Superior temporal gyrus (tissue), 1 donor: ENCODE measurements around the gene VWF.
"Not testable (repeated sequence)": the region's sequence is repeated elsewhere in the genome, so short reads cannot be mapped to it uniquely, and the experiment has no call there.

Experiments used
- DNase-seq: peaks from one replicate; pipeline ENCODE4 v3.0.0-alpha.2; 2016; ENCODE audit errors: extremely low spot score

VWF gene

DNA sequence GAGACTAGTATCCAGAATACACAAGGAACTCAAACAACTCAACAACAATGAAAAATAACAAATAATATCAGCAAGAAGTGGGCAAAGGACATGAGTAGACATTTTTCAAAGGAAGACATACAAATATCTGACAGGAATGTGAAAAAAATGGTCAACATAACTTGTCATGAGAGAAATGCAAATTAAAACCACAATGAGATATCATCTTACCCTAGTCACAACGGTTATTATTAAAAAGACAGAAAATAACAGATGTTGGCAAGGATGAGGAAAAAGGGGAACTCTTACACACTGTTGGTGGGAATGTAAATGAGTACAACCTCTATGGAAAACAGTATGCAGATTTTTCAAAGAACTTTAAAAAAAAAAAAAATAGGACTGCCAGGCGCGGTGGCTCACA is 20.4 kb downstream of the VWF start:
- DNase-seq = no peak

DNA sequence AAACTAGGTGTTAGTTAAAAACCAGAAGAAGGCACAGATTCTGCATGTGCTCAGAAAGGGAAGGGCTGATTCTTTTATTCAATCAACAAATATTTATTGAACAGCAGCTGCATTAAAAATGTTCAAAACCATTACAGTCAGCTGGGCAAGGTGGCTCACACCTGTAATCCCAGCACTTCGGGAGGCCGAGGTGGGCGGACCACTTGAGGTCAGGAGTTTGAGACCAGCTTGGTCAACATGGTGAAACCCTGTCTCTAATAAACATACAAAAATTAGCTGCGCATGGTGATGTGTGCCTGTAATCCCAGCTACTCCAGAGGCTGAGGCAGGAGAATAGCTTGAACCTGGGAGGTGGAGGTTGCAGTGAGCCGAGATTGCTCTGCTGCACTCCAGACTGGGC is 22.4 kb downstream of the VWF start:
- DNase-seq = not testable (repeated sequence)

DNA sequence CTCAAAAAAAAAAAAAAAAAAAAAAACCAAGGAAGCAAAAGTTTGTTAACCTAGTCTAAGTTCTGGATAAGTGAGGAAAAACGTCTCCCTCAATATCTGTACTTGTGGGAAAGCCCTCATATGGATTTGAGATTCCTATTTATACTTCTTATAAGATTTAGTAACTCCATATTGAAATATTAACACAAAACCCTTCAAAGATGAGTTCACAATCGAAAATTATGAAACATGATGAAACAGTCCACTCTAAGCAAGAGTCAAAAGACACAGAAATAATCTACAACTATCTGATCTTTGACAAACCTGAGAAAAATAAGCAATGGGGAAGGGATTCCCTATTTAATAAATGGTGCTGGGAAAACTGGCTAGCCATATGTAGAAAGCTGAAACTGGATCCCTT is 25.2 kb downstream of the VWF start:
- no peak for DNase-seq

DNA sequence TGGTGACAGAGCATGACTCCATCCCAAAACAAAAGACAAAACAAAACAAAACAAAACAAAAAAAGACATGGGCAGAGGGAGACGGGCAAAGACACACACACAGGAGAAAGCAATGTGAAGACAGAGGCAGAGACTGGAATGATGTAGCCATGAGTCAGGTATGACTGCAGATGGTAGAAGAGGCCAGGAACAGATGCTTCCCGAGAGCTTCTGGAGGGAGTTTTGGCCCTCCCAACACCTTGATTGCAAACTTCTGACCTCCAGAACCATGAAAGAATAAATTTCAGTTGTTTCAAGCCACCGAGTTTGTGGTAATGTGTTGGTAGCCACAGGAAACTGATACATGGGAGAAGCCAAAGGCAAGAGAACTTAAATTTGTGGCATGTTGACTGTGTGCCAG is 27.1 kb downstream of the VWF start:
- DNase-seq = no peak

DNA sequence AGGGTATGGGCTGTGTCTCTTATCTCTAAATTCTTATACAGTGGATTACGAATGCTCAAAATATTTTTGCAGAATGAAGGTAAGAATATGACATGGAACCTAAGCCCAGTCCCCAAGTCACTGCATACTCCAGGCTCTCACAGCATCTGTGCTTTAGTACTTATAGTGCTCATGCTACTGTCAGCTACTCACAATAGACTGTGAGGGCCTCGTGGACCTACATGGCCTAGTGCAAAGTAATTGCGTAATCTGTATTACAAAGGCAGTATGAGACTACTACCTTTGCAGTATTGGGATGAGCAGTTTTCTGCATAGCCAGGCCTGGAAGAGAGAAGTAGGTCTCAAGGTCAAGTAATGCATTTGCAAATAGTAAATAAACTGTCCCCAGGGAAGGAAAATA is 27.9 kb downstream of the VWF start:
- no peak for DNase-seq

DNA sequence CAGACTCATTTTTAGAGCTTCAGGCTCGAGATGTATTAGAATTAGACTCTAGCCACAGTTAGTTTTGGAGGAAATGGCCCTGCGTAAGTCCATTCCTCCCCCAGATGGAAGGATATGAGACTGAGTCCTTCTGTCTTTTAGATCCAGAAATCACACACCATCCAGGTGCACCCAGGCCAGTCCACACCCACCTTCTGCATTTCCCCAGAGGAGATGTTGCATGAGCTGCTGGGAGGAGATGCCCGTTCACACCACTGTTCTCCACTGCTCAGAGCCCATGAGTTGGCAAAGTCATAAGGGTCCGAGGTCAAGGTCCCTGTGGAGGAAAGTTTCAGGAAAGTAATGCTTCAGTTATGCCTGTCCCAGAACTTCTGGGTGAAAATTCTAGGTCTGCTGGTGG is 29.2 kb downstream of the VWF start:
- no peak for DNase-seq

DNA sequence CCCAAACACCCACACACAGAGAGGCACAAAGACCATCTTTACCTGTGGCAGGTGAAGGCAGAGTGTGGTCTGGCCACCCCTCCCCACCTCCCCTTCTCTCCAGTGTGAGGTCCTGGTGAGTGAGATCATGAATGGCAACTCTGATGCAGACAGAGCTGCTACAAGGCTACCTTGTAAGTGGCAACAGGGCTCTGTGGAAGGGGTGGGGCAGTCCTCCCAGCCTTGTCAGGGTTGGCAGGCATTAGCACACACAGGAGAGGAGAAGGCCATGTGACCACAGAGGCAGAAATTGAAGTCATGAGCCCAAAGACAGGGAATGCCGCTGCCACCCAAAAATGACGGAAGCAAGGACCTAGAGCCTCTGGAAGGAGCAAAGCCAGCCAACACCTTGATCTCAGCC is 30.7 kb downstream of the VWF start:
- no peak for DNase-seq

DNA sequence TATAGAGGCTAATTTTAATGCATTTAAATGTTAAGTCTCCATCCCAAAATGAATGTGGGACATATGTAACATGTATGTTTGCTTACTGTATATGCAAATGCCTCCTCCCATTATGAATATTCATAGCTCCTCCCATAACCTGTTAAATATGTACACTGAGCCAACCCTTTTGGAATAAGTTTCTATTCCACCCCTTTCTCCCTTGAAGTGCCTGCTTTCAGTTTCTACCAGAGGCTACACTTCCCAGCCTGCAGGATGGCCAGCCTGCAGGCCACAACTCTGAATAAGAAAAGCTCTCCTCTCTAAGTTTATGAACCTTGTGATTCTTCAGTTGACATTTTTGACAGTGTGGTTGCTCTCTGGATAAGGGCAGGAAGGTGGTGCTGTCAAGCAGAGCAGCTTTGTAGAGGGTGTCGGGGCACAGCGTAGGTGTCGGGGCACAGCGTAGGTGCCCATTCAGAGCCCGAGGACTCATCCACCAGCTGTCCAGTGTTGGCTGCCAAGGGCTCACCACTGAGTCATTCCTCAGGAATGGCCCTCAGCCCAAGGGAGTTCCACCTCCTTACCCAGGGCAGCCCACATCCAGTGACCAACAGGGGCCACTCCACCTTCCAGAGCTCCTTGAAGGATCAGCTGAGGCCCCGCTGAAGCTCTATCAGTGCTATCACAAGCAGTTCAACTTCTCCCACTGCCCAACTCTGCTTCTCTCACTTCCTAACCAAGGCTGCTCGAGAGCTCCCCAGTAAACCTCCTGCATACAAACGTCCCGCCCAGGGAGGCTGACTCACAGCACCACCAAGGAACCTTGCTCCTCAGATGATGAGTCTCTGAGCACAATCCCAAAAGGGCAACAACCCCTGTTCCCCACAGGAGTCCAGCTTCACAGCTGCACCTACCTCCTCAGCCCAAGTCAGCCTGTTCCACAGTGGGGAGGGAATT is 31.4 kb downstream of the VWF start:
- DNase-seq = no peak

DNA sequence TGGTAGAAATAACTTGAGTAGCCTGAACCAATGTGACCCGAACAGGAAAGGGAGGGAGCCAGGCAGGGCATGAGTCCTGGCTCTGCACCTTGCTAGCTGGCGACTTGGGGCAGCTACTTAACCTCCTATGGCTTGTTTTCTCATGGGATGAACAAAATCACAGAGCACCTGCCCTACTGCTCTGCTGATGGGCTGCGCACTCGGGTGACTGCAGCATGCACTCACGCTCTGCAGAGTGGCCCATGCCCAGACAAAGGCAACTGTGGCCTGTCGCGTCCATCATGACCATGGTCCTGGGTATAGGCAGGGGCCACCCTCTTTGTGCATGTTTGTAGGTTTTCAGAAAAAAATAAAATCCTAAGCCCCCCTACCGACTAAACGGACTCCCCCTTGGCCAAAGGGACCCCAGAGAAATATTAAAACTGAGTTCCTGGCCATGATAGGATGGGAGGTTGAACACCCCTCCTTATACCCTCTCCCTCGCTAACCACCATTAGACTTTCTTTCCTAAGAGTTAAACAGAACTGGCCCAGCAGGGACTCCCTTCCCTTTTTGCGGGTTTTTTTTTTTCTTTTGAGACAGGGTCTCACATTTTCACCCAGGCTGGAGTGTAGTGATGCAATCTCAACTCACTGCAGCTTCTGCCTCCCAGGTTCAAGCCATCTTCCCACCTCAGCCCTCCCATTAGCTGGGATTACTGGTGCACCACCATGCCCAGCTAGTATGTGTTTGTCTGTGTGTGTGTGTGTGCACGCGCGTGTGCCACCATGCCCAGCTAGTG is 32.5 kb downstream of the VWF start:
- DNase-seq = no peak

DNA sequence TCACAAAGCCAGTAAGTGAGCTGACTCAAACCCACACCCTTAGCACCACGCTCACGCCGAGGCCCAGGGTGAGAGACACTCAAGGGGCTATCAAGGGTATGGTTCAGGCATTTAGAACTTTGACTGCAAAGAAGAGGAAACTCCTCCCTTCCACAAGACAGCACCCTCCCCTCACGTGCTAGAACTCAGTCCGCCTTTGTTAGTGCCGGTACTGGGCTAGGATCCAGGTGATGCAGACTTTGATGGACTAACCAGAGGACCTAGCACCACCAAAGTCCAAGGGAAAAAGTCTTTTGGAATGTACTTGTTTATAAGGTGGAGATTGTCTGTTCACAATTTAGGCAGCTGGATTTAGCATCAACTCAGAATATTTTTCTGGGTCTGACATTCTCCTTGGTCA is 33.7 kb downstream of the VWF start:
- no peak for DNase-seq

DNA sequence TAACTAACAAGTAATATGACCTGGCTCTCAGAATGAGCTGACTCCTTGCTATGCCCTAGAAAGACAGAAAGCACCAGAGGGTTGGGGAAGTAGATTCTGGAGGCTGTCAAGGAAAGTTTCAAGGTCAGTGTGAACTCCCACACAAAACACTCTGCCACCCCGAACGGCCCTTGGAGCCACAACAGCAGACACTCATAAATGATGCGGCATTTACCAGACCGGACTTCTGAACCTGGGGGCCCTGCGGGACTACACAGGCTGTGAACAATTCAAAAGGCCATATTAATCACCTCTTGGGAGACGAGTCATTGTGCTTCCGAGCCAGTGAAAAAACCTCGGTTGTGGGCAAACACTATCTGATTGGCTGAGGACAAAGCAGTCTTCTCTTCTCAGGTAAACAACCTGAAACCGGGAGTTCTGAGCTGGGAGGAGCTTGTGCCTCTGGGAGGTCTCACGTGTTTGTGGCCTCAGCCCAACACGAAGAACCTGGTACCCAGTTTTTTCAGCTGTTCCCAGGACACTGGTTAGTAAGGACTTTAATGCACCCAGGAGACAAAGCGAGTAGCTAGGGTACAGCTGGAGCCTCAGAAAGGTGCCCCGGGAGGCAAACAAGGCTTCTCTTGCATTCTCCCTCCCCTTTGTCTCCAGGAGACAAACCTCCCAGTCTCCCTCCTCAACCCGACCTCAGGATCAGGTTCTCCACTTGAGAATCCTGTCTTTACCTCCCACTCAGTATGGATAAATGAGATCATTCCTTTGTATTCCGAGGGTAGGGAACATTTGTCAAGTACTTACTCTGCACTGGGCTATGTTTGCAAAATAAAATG is 35.3 kb downstream of the VWF start:
- no peak for DNase-seq

DNA sequence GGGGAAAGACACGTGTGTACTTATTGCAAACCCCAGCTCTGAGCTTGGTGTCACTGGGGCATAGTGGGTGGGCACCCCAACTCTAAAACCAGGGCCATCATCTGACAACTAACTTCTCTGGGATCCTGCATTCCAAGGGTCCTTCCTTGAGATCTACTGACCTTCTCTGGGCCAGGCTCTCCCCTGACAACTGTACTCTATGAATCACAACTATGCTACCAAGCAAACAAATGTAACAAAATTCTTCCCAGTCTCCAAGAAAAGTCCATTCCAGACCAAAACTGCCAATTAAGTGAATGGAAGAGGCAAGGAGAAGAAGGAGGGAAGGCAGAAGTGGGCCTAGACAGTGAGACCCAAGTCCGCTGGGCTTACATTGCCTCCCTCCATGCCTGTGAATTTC is 38.2 kb downstream of the VWF start:
- no peak for DNase-seq

DNA sequence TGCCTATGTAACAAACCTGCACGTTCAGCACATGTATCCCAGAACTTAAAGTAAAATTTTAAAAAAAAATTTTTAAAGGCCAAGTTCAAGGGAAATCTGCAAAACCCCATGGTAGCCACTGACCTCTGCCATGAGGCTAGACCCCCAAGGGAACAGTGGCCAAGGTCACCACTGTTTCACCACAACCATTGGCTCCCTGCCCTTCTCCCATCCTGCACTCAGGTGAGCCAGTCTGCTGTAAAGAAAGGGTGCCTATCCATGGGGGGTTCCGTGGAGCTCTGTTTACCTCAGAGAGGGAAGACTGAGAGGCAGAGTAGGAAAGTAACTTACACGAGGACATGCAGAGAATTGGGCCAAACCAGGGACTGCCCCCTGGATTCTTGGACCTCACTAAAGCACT is 38.6 kb downstream of the VWF start:
- no peak for DNase-seq

DNA sequence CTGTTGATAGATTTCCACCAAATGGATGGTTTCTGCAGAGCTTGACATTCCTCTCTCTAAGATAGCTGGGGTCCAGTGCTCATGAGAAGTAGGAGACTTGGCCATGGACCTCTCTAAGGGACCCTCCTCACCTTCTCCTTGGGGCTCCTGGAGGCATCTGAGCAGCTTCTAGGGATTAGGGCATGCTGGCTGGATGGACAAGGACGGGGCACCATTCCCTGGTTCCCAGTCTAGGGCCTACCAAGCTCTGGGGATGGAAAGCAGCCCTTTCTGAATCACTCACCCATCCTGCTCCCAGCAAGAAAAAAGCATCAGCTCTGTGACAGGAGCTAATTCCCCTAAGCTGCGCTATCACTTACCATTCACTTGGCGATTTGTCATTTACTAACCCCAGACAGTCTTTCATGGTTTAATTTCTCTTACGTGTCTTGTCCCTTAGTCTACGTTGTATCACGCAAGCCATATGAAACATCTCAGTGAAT is 39.5 kb downstream of the VWF start:
- no peak for DNase-seq

DNA sequence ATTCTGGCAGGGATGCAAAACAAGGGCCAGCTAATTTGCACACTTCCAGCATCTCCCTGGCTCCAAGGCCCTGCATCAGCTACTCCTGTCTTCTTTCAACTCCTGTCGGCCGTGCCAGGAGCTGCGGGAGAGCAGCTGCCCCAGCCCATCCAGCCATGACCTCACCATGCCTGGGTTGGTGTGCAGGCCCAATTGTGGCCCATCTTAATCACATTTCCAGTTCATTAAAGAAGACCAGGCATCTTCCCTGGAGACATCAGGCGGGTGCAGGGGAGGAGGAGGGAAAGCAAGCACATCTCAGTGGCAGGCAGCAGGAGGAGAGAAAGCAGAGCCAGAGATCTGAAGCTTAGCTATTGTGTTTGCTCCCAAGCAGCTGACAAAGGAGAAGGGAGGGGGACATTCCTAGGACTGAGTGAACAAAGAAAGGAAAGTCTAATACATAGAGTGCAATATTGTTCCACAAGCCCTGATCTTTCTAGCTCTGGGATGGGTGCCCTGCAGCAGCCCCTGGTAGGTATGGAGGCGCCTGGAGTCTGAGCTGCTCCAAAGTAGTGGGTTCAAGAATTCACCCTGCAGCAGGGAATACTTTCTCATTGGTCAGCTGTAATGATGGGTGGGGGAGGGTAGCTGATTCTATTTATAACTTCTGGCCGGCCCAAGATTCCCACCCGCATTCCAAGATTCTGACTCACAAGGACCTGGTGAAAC is 40.1 kb downstream of the VWF start:
- no peak for DNase-seq

DNA sequence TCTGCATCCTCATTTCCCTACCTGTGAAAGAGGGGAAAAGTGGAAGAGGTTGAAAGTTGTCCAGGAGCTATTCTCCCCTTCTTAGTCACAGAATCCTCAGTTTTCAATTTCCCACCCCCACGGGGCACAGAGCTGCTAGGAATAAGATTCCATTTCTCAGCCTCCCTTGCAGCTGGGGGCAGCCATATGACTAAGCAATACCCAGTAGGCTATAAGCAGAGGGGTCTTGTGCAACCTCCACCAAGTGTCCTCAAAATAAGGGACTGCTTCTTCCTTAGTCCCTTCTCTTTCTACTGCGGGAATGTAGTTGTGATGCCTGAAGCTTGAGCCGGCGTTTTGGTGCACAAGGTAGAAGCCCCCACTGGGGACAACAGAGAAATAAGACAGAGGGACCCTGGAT is 40.9 kb downstream of the VWF start:
- no peak for DNase-seq

DNA sequence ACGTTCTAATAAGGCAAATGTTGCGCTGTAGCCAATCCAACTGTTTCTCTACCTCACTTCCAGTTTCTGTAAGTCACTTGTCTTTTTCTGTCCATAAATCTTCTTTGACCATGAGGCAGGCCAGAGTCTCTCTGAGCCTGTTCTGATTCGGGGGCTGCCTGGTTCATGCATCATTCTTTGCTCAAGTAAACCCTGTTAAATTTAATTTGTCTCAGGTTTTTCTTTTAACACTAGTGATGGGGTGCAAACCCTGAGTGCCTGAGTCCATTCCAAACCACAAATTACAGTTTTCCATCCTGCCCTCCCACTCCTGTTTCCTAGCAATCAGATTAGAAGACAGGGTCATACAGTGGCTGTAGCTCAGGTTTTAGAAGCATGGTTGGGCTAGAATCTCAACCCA is 41.9 kb downstream of the VWF start:
- DNase-seq = no peak

DNA sequence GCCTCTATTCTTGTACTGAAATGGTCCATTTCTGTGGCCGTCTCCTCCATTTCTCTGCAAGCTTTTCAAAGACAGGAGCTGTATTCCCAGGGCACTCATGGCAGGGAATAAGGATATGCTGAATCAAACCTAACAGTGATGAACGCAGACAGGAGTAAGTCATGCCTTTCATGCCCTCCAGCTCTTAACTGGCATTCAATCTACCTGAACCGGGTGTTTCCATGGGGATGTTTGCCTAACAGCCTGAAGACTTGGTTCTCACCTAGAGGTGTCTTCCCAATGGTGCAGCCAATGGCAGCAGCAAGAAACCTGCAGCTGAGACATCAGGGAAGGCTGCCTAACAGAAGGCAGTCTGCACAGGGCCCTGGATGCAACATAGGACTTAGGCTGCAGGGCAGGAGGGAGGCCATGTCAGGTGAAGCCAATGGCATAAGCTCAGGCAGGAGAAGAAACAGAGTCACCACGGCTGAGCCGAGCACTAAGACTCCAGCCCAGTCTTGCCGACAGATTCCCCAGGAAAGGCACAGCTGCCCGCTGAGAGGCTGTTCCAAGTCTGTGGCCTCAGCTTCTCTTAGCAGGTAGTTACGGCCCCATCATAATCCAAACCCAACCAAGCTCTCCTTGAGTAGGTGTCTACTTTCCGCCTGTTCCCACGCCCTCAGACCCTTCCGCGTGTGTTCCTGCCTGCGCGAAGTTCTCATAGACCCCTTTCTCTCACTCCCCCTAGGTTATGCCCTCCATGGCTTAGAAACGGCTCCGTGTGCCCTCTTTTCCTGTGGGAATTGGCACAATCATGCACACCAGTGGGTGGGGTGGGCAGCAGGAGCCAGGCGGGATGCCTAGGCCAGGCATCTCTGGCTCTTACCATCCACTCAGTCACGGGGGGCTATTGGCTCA is 44.1 kb downstream of the VWF start:
- no peak for DNase-seq

DNA sequence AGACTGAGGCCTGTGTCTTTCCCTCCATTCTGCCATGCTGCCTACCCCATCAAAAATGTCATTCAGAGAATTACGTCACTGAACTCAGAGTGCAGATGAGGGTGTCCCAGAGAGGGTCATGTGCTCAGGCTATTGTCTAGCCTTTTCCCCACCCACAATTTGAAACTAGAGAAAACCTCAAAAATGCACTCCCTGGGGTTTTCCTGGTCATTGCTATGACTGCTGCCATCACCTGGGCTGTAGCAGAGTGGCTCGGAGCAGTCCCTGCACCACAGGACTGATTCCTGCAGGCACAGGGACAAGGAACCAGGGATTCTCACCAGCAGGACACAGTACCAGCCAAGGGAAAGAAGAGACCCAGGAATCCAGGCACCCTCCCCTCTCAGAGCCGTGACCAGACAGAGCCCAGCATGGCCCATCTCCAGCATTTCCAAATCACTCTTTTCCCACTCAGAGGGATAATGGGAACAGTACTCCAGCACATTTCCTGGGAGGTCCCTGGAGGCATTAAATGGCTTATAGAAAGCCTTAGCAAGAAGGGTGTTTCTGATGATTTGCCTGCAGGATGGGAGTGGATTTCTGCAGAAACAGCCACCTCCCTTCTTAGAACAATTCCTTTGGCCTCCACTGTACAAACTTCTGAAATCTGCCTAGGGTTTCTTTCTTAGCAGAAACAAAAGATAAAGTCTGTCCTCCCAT is 45.9 kb downstream of the VWF start:
- DNase-seq = no peak

DNA sequence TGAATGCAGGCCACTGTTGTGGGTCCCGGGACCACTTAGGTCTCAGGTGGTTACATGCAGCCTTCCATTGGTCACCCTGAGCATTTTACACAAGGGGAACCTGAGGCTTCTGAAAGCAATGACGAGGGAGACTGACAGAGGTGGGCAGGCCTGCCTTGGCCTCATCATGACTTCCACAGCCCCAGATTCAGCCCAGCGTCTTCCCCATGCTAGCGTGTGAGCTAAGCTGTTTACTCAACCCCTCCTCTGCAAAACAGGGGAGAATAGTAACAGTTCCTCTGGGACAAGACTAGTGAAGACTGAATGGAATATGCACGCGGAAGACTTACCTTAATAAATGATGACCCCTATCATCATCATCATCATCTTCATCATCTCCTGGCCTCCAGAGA is 46.8 kb downstream of the VWF start:
- no peak for DNase-seq
